Caco-2 (cell line): ENCODE data around the gene SLC5A6. TPM values are rescaled to one million over a fixed set of nuclear protein-coding genes. Genes with fewer than 3 reads are reported as not detected.
"Not testable (repeated sequence)": the region's sequence is repeated elsewhere in the genome, so short reads cannot be mapped to it uniquely, and the experiment has no call there.

Experiments
- BruUV-seq: library from RNA; stranded (reverse); fragments of 400-500 nt; replicated peaks from 2 replicates; lab custom pipeline; 2021; lab: Mats Ljungman, UMichigan
- CTCF ChIA-PET: fragments of 300-600 bp; sonication (Branson Sonifier 250); formaldehyde crosslinking; loops from one replicate; lab custom pipeline; 2022; ENCODE audit warnings: antibody characterized with exemption; lab: Charles Lee
- POLR2A ChIA-PET: fragments of 300-600 bp; sonication (Branson Sonifier 250); formaldehyde crosslinking; loops from one replicate; lab custom pipeline; 2022; ENCODE audit warnings: antibody characterized with exemption; lab: Charles Lee
- DNase-seq, 2 experiments: peaks; one replicate each; pipeline versions ENCODE4 v3.0.0 to v3.0.0-alpha.2; 2020 to 2022
- H3K27me3 ChIP-seq: replicated peaks from 2 replicates; pipeline ENCODE4 v1.6.0; 2011; ENCODE audit warnings: low read length; ENCODE audit not compliant: control insufficient read depth, insufficient read depth
- H3K36me3 ChIP-seq: 2 replicates; pipeline ENCODE4 v1.5.1; 2011; ENCODE audit warnings: low read length; ENCODE audit not compliant: control insufficient read depth, insufficient read depth
- H3K4me1 ChIP-seq: fragments of 250-450 bp; sonication (Bioruptor Pico); 2 replicates; pipeline ENCODE4 v1.5.1; 2020; ENCODE audit warnings: mild to moderate bottlenecking
- H3K4me3 ChIP-seq: 2 replicates; pipeline ENCODE4 v1.5.1; 2011; ENCODE audit warnings: low read depth, mild to moderate bottlenecking, control low read depth, low read length
- H3K9me3 ChIP-seq: fragments of 250-450 bp; sonication (Bioruptor Pico); 2 replicates; pipeline ENCODE4 v1.5.1; 2020; ENCODE audit warnings: mild to moderate bottlenecking, moderate library complexity
- H3K27ac Mint-ChIP-seq: one replicate; pipeline ENCODE4 v1.8.0; 2022; ENCODE audit warnings: mixed read lengths; ENCODE audit not compliant: unreplicated experiment
- H3K27me3 Mint-ChIP-seq: one replicate; pipeline ENCODE4 v1.8.0; 2022; ENCODE audit warnings: mixed read lengths; ENCODE audit not compliant: insufficient read depth, unreplicated experiment
- H3K36me3 Mint-ChIP-seq: one replicate; pipeline ENCODE4 v1.8.0; 2022; ENCODE audit warnings: mild to moderate bottlenecking, mixed read lengths; ENCODE audit not compliant: insufficient read depth, unreplicated experiment
- H3K4me1 Mint-ChIP-seq: one replicate; pipeline ENCODE4 v1.8.0; 2022; ENCODE audit warnings: low read depth, mixed read lengths; ENCODE audit not compliant: unreplicated experiment
- H3K4me3 Mint-ChIP-seq: one replicate; pipeline ENCODE4 v1.8.0; 2022; ENCODE audit warnings: mild to moderate bottlenecking, moderate library complexity, mixed read lengths; ENCODE audit not compliant: unreplicated experiment
- H3K9me3 Mint-ChIP-seq: one replicate; pipeline ENCODE4 v1.8.0; 2022; ENCODE audit warnings: mixed read lengths; ENCODE audit not compliant: unreplicated experiment
- CTCF ChIP-seq, 2 experiments: fragments of 200-600 bp in 1 of 2; IDR thresholded peaks; 1 replicate in 1 of 2; 2 replicates in 1 of 2; pipeline versions ENCODE4 v1.5.1 to v1.8.0; 2011 to 2022; ENCODE audit warnings: antibody characterized with exemption in 1 of 2, control low read depth in 1 of 2, inconsistent platforms in 1 of 2, low read depth in 1 of 2, low read length in 1 of 2, mild to moderate bottlenecking in 1 of 2, moderate library complexity in 1 of 2; ENCODE audit not compliant: insufficient read depth in 1 of 2, severe bottlenecking in 1 of 2, unreplicated experiment in 1 of 2
- intact Hi-C: fragments of 100-400 bp; cut with micrococcal nuclease; formaldehyde crosslinking; loops from one replicate; pipeline ENCODE4 v1.10.0; 2022; ENCODE audit not compliant: unreplicated experiment
- total RNA-seq: library from RNA; stranded (reverse); gene quantifications from 2 replicates; pipeline ENCODE4 v1.2.3, GENCODE V29; 2022

SLC5A6 gene
- total RNA-seq, 1 experiment from 2014 or later = 98.2 TPM

DNA sequence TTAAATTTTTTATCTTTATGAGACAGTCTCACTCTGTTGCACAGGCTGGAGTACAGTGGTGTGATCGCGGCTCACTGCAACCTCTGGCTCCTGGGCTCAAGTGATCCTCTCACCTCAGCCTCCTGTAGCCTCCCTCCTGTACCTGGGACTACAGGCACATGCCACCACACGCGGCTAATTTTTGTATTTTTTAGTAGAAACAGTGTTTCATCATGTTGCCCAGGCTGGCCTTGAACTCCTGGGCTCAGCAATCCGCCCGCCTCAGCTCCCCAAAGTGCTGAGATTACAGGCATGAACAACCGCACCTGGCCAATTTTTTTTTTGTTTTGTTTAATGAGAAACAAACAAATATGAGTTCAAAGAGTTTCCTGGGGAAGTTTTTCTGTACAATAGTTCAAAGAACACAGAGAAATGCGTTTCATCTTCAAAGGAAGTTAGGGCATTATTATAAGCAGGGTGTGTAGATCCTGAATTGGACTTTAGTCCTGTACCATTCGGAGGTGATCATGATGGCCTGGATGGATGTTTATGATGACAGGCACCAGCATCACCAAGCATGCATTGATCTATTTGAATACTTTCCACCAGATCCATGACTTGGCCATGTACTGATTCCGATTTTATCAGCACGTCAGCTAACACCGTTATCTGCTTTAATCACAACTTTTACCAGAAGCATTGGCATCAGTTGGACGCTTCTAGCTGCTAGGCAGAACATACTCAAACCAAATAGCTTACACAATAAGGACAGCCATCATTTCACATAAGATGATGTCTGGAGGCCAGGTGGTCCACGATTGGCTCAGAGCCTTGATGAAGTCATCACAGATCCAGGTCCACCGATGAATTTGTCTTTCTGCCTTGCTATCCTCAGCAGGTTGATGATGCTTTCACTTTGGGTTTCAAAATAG is 34.4 kb downstream of the SLC5A6 start:
- BruUV-seq = no TSS peak
- Mint-ChIP-seq H3K27me3 (no peaks in the 10 kb centered on the region), H3K27ac (no peak overlapping the region), H3K36me3 (no peaks in the 10 kb centered on the region), H3K4me1 (peaks cover 8% of the 10 kb centered on the region), H3K4me3 (no peak overlapping the region), H3K9me3 (no peaks in the 10 kb centered on the region)
- Histone ChIP-seq H3K36me3 (no peaks in the 10 kb centered on the region), H3K27me3 (no peaks in the 10 kb centered on the region), H3K4me3 (no peak overlapping the region), H3K4me1 (peaks cover 5% of the 10 kb centered on the region), H3K9me3 (no peaks in the 10 kb centered on the region)
- DNase-seq = peak in 1 of 2 experiments; percentile 29
- ChIA-PET POLR2A (no interaction called here), CTCF (interaction anchor here (0.9 to 1.0 kb wide), 2 partner anchors 14 to 78 kb away, joined by 3 to 4 read pairs; no protein-coding TSS in a partner anchor)
- no peak for TF ChIP-seq CTCF (IDR thresholded peaks at IDR 0.05; ENCODE audit: insufficient read depth in 1 of 2, low read depth in 1 of 2, low read length in 1 of 2, severe bottlenecking in 1 of 2, unreplicated experiment in 1 of 2)
- intact Hi-C loops = no loop called here

DNA sequence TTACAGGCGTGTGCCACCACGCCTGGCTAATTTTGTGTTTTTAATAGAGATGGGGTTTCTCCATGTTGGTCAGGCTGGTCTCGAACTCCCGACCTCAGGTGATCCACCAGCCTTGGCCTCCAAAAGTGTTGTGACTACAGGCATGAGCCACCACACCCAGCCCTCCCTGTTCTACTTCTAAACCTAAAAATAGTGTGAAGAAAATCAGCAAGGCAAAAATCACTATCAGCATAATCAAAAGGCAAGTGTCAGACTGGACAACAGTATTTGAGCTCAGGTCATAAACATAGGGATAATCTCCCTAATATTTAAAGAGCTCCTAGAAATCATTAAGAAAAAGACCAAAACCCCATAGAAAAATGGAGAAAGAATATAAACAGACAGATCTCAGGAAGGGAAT is 36.3 kb downstream of the SLC5A6 start:
- H3K4me1 Mint-ChIP-seq, H3K36me3 ChIP-seq, DNase-seq, BruUV-seq, H3K4me1 ChIP-seq, H3K9me3 ChIP-seq, H3K27me3 Mint-ChIP-seq, H3K27me3 ChIP-seq, intact Hi-C loops, H3K4me3 ChIP-seq, H3K36me3 Mint-ChIP-seq, H3K4me3 Mint-ChIP-seq, H3K27ac Mint-ChIP-seq, H3K9me3 Mint-ChIP-seq: not testable (repeated sequence)
- ChIA-PET POLR2A (interaction anchor here (1.0 kb wide), 1 partner anchor 36 kb away, joined by 3 read pairs; the partner anchor contains the start of genes ATRAID and SLC5A6), CTCF (interaction anchor here (1.4 kb wide), 1 partner anchor 24 kb away, joined by 3 read pairs; no protein-coding TSS in a partner anchor)

GRCh38 chr2:27175330-27175729 is 36.7 kb downstream of the SLC5A6 start:
- TF ChIP-seq CTCF (IDR thresholded peaks at IDR 0.05; ENCODE audit: insufficient read depth in 1 of 2, low read depth in 1 of 2, low read length in 1 of 2, severe bottlenecking in 1 of 2, unreplicated experiment in 1 of 2) = no peak
- no peaks in the 10 kb centered on the region for H3K9me3 ChIP-seq
- H3K4me1 ChIP-seq = no peaks in the 10 kb centered on the region; the same call in 1 of the 2 replicates
- no TSS peak for BruUV-seq
- H3K27me3 ChIP-seq = no peaks in the 10 kb centered on the region
- no peak overlapping the region for H3K27ac Mint-ChIP-seq
- intact Hi-C loops = no loop called here
- CTCF ChIA-PET = interaction anchor here (1.2 to 1.4 kb wide), 3 partner anchors 16 to 42 kb away, joined by 3 to 4 read pairs (median 3); no protein-coding TSS in a partner anchor
- no peaks in the 10 kb centered on the region for H3K27me3 Mint-ChIP-seq
- H3K4me3 Mint-ChIP-seq = no peak overlapping the region
- no peaks in the 10 kb centered on the region for H3K4me1 Mint-ChIP-seq
- POLR2A ChIA-PET = interaction anchor here (0.6 to 1.0 kb wide), 2 partner anchors 36 to 40 kb away, joined by 3 to 4 read pairs; partner anchors contain the start of genes ATRAID and SLC5A6
- H3K4me3 ChIP-seq = no peak overlapping the region
- DNase-seq = no peak
- no peaks in the 10 kb centered on the region for H3K9me3 Mint-ChIP-seq
- H3K36me3 Mint-ChIP-seq = no peaks in the 10 kb centered on the region
- no peaks in the 10 kb centered on the region for H3K36me3 ChIP-seq
